ENCODE results near the gene RAMACL.

The RAMACL gene

DNA sequence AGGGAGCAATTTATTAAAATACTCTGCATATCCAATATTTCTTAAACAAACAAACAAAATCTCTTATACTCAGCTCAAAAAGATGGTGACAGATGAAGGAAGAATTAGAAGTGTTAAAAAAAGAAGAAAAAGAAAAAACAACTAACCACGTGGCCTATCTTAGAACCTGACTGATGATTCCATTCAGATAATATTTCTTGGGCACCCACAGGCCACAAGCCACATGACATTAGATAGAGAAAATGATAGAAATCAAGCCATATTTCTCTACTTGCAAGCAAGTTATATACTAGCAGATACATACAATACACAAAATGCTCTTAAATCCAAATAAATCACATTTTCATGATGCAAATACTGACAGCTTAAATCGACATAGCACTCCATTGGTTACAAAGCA is 14.5 kb upstream of the RAMACL start:
- TF ChIP-seq, protein P1, sequence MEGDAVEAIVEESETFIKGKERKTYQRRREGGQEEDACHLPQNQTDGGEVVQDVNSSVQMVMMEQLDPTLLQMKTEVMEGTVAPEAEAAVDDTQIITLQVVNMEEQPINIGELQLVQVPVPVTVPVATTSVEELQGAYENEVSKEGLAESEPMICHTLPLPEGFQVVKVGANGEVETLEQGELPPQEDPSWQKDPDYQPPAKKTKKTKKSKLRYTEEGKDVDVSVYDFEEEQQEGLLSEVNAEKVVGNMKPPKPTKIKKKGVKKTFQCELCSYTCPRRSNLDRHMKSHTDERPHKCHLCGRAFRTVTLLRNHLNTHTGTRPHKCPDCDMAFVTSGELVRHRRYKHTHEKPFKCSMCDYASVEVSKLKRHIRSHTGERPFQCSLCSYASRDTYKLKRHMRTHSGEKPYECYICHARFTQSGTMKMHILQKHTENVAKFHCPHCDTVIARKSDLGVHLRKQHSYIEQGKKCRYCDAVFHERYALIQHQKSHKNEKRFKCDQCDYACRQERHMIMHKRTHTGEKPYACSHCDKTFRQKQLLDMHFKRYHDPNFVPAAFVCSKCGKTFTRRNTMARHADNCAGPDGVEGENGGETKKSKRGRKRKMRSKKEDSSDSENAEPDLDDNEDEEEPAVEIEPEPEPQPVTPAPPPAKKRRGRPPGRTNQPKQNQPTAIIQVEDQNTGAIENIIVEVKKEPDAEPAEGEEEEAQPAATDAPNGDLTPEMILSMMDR (IDR thresholded peaks at IDR 0.05; ENCODE audit: low read depth, low read length) = no peak
- H3K36me3 ChIP-seq = no peaks in the 10 kb centered on the region
- no peak for DNase-seq
- H3K27me3 ChIP-seq (ENCODE audit: insufficient read depth, low read depth, severe bottlenecking) = no peaks in the 10 kb centered on the region
- no peak overlapping the region for H3K4me3 ChIP-seq (ENCODE audit: low read depth, low read length)
- H3K27ac ChIP-seq = no peak overlapping the region
- H3K9me3 ChIP-seq (ENCODE audit: severe bottlenecking) = no peaks in the 10 kb centered on the region

- H3K36me3 ChIP-seq = no peaks in the 10 kb centered on the region
- H3K4me3 ChIP-seq (ENCODE audit: low read depth, low read length) = no peak overlapping the region
- no peak overlapping the region for H3K27ac ChIP-seq
- no peak for DNase-seq
- TF ChIP-seq, protein P1 (IDR thresholded peaks at IDR 0.05; ENCODE audit: low read depth, low read length) = no peak
- H3K9me3 ChIP-seq (ENCODE audit: severe bottlenecking) = no peaks in the 10 kb centered on the region
- H3K27me3 ChIP-seq (ENCODE audit: insufficient read depth, low read depth, severe bottlenecking) = no peaks in the 10 kb centered on the region
Observed at GRCh38 chr6:166599205-166599604, 12.7 kb upstream of the RAMACL start.

- no peak for DNase-seq
- H3K9me3 ChIP-seq (ENCODE audit: severe bottlenecking) = no peaks in the 10 kb centered on the region
- H3K27me3 ChIP-seq (ENCODE audit: insufficient read depth, low read depth, severe bottlenecking) = no peaks in the 10 kb centered on the region
- TF ChIP-seq, protein P1 (IDR thresholded peaks at IDR 0.05; ENCODE audit: low read depth, low read length) = no peak
- no peaks in the 10 kb centered on the region for H3K36me3 ChIP-seq
- H3K4me3 ChIP-seq (ENCODE audit: low read depth, low read length) = no peak overlapping the region
- H3K27ac ChIP-seq = no peak overlapping the region
Observed at GRCh38 chr6:166598441-166599138, 12.1 kb upstream of the RAMACL start.

GRCh38 chr6:166597711-166598440 is 11.4 kb upstream of the RAMACL start:
- no peak for DNase-seq
- Histone ChIP-seq H3K9me3 (ENCODE audit: severe bottlenecking) (no peaks in the 10 kb centered on the region), H3K4me3 (ENCODE audit: low read depth, low read length) (no peak overlapping the region), H3K36me3 (no peaks in the 10 kb centered on the region), H3K27me3 (ENCODE audit: insufficient read depth, low read depth, severe bottlenecking) (no peaks in the 10 kb centered on the region), H3K27ac (no peak overlapping the region)
- TF ChIP-seq, protein P1 (IDR thresholded peaks at IDR 0.05; ENCODE audit: low read depth, low read length) = no peak

- Histone ChIP-seq H3K36me3 (no peaks in the 10 kb centered on the region), H3K27ac (no peak overlapping the region), H3K4me3 (ENCODE audit: low read depth, low read length) (no peak overlapping the region), H3K9me3 (ENCODE audit: severe bottlenecking) (no peaks in the 10 kb centered on the region), H3K27me3 (ENCODE audit: insufficient read depth, low read depth, severe bottlenecking) (no peaks in the 10 kb centered on the region)
- no peak for DNase-seq
- TF ChIP-seq, protein P1 (IDR thresholded peaks at IDR 0.05; ENCODE audit: low read depth, low read length) = no peak
Observed at GRCh38 chr6:166596776-166597507, 10.5 kb upstream of the RAMACL start.

All from WERI-Rb-1 (cell line).